HG02981 (cell line): ENCODE data around the gene ZDHHC9.
"Not testable (repeated sequence)": the region's sequence is repeated elsewhere in the genome, so short reads cannot be mapped to it uniquely, and the experiment has no call there.

Experiments used
- ATAC-seq: cut with Tn5 transposase; IDR thresholded peaks from one replicate; pipeline ENCODE4 v1.9.1; 2021; ENCODE audit warnings: mild to moderate bottlenecking, moderate library complexity; ENCODE audit not compliant: unreplicated experiment

The ZDHHC9 gene

GRCh38 chrX:129843459-129844306 lies at the start of gene ZDHHC9:
Gene ZDHHC9, minus strand, starts transcription at chrX:129843886. Its CDS starts 1,941 bp downstream, at chrX:129841945.
- ATAC-seq = peak; percentile 99

GRCh38 chrX:129877401-129877800 lies 33.7 kb upstream of the ZDHHC9 start:
- ATAC-seq = no peak

GRCh38 chrX:129876771-129877305 lies 33.2 kb upstream of the ZDHHC9 start:
- no peak for ATAC-seq

- no peak for ATAC-seq
Measured at GRCh38 chrX:129875669-129876068, 32.0 kb upstream of the ZDHHC9 start.

DNA sequence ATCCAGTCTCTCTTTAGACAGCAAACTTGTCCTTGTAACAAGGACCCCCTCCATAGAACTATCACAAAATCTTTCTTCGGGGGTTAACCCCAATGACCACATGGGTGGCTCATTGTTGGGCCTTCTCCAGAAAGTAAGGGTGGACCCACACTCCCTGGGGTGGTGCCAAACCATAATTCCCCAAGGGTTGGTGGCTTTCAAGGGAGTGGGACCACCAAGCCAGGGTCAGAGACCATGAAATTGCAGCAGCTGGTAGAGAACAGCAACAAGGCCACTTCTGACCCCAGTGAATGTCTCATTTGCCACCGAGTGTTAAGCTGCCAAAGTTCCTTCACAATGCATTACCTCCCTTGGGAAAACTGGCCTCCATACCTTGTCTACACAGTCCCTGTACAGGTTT lies 28.8 kb upstream of the ZDHHC9 start:
- ATAC-seq = no peak

DNA sequence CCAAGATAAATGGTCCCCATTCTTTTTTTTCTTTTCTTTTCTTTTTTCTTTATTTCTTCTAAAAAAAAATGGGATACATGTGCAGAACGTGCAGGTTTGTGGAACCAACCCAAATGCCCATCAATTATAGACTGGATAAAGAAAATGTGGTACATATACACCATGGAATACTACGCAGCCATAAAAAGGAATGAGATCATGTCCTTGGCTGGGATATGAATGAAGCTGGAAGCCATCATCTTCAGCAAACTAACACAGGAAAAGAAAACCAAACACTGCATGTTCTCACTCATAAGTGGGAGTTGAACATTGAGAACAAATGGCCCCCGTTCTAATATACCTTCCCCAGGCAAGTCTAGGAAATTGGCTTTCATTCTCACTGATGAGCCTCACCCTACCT lies 22.6 kb upstream of the ZDHHC9 start:
- ATAC-seq = not testable (repeated sequence)

DNA sequence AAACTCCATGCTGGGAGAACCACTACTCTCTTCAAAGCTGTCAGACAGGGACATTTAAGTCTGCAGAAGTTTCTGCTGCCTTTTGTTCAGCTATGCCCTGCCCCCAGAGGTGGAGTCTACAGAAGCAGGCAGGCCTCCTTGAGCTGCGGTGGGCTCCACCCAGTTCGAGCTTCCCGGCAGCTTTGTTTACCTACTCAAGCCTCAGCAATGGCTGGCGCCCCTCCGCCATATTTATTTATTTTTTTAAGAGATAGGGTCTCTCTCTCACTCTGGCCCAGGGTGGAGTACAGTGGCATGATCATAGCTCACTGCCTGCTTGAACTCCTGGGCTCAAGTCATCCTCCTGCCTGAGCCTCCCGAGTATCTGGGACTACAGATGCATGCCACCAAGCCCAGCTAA lies 15.4 kb upstream of the ZDHHC9 start:
- not testable (repeated sequence) for ATAC-seq

DNA sequence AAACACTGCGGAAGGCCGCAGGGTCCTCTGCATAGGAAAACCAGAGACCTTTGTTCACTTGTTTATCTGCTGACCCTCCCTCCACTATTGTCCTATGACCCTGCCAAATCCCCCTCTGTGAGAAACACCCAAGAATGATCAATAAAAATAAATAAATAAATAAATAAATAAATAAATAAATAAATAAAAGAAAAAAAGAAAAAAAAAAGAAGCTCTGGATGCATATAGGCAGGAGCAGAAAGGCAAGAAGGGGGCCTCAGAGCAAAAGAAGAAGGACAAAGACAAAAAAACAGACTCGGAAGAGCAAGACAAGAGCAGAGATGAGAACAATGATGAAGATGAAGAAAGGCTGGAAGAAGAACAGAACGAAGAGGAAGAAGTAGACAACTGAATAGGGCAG lies 8.1 kb upstream of the ZDHHC9 start:
- ATAC-seq = not testable (repeated sequence)

DNA sequence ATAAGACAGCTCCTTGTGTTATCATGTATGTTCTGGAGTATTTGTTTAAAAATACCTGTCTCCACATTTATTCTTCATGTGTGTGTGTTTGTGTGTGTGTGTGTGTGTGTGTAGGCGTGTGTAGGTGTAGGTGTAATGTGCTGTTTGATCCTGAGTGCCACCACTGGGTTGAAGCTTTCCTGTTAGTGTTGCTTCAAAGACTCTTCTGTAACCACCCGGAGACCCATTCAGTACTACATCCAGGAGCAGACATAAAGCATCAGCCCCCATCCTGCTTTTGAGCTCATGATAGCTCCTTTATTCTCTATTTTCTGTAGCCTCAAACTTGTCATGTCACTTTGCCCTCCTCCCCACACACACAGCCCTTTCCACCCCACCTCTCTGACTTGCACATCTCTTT lies 3.0 kb upstream of the ZDHHC9 start:
- ATAC-seq = no peak

- ATAC-seq = no peak
Measured at GRCh38 chrX:129845616-129846190, 2.0 kb upstream of the ZDHHC9 start.

- ATAC-seq = no peak
Measured at GRCh38 chrX:129843209-129843458, 552 bp downstream of the ZDHHC9 start.

GRCh38 chrX:129842510-129843208 lies 1.0 kb downstream of the ZDHHC9 start:
- ATAC-seq = no peak

- no peak for ATAC-seq
Measured at GRCh38 chrX:129840344-129840743, 3.3 kb downstream of the ZDHHC9 start.

- no peak for ATAC-seq
Measured at GRCh38 chrX:129836827-129837226, 6.9 kb downstream of the ZDHHC9 start.

- no peak for ATAC-seq
Measured at GRCh38 chrX:129833153-129833990, 10.3 kb downstream of the ZDHHC9 start.

DNA sequence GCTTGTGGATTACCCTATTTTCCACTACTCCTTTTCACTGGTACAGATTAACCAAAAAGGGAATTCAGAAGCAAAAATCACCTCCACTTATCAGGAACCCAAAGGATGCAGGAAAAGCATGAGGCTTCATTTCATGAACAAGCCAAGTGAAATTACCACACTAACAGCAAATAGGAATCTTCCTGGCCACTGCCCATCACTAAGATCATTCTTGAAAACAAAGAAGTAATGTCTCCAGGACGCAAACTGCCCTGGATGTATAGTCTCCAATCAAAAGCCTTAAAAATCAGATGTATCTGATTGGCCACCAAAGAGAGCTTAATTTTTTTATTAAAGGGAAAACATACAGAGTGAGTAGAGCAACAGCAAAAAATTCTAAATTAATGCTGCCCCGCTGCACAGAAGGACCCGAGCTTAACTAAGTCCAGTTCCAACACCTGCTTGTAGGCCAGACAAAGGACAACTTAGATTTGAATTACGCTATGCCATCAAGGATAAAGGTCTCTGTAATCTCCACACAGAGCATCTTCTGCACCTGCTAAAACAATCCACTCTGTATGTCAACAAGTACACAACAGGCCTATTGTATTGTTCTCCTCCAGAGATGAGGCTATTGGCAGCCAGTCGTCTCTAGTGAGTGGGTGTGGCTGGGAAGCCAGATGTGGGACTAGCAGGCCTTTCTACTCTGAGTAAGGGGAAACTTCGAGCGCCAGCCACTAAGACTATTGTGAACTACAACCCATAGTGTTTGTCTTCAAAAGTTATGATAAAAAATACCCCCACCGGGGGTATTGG lies 12.4 kb downstream of the ZDHHC9 start:
- no peak for ATAC-seq

- no peak for ATAC-seq
Measured at GRCh38 chrX:129830494-129830893, 13.2 kb downstream of the ZDHHC9 start.

GRCh38 chrX:129825746-129826505 lies 17.8 kb downstream of the ZDHHC9 start:
- ATAC-seq = no peak

DNA sequence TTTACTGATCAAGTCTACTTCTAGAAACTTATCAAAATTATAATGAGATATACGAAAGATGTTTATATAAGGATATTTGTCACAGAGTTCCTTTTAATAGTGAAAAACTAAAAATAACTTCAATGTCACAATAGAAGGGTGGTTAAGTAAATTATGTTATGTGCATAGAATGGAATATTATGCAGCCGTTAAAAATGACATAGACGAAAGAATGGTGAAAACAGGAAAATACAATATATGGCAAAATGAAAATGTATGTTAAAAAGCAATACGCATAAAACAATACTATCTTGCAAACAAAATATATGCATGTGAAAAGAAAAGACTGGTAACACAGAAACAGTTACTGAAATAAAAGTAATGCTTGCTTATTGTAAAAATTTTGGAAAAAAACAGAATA lies 19.1 kb downstream of the ZDHHC9 start:
- ATAC-seq = no peak
